ENCODE measurements around the gene TFEC.
"Not testable (repeated sequence)": the region's sequence is repeated elsewhere in the genome, so short reads cannot be mapped to it uniquely, and the experiment has no call there.

TFEC gene

DNA sequence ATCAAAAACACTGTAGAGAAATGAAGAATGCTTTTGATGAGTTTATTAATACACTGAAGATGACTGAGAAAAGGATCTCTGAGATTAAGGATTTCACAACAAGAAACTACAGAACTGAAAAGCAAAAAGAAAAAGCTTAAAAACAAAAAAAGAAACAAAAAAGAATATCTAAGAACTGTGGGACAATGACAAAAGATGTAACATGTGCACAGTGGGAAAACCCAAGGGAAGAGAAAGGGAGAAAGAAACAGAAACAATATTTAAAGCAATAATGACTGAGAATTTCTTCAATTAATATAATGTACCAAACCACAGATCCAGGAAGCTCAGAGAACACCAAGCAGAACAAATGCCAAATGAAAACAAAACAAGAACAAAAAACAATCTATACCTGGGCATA, 42.2 kb downstream of the TFEC start:
- DNase-seq (ENCODE audit: low spot score) = no peak

DNA sequence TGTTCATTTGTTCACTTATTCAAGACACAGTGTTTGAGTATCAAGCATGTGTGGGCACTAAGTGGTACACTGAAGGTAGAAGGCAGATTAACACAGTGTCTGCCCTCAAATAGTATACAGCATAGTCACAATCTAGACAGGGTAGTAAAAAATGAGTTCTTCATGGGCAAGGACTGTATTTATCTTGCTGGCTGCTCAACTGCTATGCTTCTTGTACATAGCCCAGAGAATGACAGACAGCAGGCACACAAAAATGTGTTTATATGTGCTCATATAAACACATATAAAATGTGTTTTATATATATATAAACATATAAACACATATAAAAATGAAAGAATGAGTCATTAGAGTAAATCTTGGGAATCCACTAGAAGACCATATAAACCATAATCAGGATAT, 43.1 kb downstream of the TFEC start:
- no peak for DNase-seq (ENCODE audit: low spot score)

DNA sequence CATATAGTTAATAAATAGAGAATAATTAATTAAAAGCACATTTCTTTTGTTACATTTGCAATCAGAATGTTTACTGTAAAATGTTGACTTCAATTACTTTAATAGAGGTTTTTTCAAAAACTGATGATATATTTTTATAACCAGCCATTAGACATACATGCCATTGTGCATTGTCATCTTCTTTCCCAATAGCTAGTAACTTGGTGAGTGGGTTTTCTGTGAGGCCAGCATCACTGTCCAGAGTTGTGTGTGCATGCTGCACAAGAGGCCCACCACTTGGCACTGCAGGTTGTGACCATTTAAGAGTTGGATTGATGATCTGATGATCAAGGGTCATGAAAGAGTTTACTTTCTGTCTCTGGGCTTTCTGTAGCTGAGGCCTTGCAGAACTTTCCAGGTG, 46.5 kb downstream of the TFEC start:
- no peak for DNase-seq (ENCODE audit: low spot score)

DNA sequence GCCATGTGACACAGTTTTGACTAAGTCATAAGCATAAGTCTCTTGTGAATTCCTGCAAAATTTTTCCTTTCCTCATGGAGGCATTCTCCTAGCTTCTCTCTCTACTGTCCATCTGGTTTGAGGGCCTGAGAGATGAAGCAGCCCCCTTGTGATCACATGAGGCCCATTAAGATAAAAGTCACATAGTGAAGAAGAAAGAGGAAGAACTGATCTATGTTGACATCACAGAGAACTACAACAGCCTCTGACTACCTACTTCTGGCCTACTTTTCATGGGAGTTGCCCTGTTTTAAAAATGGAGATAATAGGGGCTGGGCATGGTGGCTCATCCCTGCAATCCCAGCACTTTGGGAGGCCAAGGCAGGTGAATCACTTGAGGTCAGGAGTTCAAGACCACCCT, 50.4 kb downstream of the TFEC start:
- no peak for DNase-seq (ENCODE audit: low spot score)

DNA sequence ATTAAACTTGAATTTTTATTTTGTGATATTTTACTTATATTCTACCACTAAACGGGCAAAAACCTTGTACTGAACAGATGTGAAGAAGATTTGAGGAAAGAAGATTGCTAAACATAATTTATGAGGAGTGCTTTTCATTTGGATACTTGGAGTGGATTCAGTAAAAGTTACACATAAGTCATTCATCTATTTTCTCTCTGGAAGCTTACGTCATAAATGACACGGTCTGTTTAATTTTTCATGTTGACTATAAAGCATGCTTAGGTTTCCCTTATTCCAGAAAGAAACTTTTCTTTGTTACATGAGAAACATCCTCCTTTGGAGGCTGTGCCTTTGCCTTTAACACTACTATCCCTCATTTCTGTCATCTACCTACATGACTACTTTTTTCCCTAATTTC, 53.9 kb downstream of the TFEC start:
- no peak for DNase-seq (ENCODE audit: low spot score)

DNA sequence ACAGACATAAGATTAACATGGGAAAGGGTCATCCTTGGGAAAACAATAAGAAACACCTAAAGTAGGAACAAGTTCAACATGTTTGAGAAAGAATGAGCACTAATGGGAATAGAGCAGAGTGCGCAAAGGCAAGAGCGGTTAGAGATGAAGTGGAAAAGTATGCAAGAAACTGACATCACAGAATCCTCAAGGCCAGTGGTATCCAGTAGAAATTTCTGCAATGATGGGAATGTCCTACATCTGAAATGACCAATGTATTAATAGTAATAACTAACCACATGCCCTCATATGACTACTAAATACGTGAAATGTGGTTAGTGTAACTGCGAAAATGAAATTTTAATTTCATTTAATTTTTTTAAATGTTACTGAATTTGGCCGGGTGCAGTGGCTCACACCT, 54.8 kb downstream of the TFEC start:
- DNase-seq (ENCODE audit: low spot score) = no peak

DNA sequence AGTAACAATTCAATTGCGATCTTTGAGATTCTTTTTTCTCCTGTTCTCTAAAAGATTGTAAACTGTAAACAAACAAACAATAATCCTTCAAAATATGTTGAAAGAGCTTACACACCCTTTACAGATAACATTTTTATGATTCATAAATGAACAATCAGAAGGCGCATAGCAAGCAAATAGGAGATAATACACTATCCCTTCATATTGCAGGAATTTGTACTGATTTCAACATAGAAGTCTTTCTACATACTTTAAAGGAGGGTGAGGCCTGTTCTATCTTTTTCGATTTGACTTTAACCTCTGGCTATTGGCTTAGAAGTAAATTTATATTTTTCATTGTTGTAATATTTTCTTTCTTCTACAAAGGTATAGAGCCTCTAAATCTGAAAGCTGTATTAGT, 57.2 kb downstream of the TFEC start:
- DNase-seq (ENCODE audit: low spot score) = no peak

DNA sequence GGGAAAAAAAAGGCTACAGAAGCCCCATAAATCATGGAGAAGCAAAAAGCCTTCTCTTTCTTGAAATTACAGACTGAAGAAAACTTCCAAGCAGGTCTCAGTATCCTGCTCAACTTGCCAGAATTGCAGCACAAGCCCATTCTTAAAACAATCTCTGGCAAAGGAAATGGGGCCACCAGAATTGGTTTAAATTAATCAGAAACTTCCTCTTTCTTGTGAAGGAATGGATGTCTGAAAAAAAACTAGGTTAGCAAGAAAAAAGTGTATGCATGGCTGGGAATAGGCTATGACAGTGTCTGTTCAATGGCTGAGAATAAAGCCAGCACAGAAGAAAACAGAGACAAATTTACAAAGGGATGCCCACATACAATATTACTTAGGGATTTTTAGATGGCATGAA, 59.1 kb downstream of the TFEC start:
- DNase-seq (ENCODE audit: low spot score) = no peak

DNA sequence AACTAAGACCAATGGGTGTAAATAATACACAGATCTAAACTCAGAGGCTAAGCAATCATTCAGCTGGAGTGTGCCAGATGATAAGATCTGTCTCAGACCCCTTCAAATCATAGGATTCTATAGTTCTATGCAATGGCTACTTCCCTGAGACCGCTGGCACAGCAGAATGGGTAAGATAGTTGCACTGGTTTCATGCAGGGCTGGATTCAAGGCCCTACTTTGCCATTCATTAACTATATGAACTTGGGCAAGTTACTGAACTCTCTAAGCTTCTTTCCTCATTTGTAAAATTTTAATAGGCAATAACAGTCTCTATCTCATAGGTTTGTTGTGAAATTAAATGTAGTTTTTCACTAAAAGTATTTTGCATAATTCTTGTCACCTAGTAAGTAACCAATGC, 62.0 kb downstream of the TFEC start:
- no peak for DNase-seq (ENCODE audit: low spot score)

DNA sequence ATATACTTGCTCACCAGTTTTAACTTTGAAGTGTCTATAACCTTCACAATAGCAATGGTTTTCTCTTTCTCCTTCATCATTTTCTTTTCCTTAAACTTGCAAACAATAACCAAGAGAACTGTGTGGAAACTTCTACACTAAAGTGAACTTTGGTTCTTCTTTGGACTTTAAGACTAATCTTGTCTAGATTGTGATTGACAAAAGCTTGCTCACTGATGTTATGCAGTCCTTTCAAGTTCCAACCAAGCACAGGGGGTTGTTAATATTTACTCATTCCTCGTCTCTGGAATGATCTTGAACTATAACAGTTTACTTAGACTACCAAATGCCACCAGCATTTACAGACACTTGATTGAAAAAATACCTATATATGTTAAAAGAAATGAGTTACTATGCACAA, 62.4 kb downstream of the TFEC start:
- DNase-seq (ENCODE audit: low spot score) = no peak

DNA sequence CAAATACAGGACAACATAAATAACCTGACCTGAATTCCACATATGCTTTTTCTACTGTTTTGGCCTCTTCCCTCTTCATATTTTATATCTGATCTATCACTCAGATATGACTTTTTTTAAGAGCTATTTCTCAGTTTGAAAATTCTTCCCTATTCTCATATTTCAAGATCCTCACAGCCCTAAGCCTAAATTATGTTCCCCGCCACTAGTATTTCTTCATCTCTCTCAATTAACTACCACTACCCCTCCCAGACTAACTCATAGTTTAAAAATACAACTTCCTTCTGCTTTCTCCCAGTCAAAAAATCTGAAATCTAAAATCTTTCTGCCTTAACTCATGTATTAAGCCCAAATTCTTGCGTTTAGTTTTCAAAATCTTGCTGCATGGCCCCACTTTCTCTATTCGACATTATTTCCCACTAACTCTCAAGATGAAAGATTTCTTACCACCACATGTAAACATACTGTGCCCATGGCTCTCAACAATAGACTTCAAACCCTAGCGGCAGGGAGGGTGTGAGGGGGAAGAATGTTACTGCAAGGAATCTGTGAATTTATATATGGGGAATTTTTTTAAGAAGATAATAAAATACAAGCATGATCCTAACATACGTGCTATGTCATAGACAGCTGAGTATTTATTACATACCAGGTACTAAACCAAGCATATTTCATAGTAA, 64.6 kb downstream of the TFEC start:
- DNase-seq (ENCODE audit: low spot score) = no peak

DNA sequence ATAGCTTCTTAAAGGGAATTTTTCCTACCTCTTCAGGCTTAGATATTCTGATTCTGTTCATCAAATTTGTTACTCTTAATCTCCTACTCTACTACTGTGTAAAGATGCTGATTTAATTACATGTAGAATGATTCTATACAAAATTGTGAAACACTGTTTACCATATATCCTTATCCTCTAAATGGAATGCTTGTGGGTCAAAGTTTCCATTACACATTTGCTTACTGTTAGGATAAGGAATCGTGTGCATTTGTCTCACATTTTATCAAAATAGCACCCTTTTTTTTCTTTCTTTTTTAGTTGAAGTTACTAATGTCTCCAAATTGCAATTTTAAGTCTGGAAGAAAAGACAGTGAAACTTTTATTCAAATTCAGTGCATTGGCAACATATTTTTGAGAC, 65.3 kb downstream of the TFEC start:
- no peak for DNase-seq (ENCODE audit: low spot score)

DNA sequence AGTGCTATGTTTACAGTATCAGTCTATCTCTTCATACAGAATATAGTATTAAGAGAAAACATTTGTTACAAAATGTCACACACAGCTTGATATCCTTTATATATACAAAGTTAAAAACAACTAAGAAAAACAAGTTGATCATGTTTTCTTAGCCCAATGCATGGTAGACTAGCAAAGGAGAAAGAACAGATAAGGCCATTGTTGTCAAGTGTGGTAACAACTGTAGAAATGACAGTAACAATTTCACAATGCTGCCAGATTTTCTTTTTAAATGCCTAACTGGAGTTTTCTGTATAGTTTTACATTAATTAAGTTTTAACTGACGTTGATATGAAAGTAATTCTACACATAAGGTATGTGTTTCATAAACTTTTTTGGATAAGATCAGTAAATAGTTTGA, 65.8 kb downstream of the TFEC start:
- no peak for DNase-seq (ENCODE audit: low spot score)

DNA sequence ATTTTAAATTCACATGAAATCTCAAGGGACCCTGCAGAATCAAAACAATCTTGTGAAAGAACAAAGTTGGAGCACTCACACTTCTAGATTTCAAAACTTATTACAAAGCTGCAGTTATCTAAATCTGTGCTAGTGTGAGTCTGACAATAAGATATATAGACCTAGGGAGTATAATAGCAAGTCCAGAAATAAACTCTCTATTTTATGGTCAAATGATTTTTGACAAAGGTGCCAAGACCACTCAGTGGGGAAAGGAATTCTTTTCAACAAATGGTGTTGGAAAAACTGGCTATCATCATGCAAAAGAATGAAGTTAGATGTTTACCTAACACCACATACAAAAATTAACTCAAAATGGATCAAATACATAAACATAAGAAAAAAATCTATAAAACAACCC, 68.2 kb downstream of the TFEC start:
- DNase-seq (ENCODE audit: low spot score) = no peak

DNA sequence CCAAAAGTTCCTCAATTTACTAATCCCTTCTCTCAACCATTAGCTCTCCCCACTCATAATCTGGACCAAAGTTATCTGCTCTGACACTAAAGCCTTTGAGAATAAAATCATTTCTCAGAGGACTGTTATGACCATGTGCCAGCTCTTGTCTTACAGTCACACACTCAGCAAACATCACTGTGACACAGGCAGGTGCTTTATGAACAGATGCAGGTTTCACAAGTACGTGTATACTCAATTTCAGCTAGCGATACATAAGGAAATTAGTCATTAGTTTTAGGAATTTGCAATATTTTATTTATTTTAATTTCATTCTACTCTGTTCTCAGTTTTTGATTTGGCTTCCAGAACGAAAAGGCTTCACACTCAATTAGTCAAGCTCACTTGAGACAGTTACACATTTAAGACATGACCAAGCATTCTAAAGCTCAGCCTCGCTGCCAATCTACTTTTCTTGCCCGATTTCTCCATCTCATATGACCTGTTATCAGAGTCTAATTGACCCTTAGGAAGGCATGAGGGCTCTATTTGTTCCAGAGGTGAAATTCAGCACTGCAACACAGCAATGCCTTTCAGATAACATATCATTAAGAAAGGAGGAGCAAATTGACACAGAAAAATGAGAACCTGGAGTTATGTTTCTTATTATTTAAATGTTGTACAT, 76.8 kb downstream of the TFEC start:
- DNase-seq (ENCODE audit: low spot score) = no peak

DNA sequence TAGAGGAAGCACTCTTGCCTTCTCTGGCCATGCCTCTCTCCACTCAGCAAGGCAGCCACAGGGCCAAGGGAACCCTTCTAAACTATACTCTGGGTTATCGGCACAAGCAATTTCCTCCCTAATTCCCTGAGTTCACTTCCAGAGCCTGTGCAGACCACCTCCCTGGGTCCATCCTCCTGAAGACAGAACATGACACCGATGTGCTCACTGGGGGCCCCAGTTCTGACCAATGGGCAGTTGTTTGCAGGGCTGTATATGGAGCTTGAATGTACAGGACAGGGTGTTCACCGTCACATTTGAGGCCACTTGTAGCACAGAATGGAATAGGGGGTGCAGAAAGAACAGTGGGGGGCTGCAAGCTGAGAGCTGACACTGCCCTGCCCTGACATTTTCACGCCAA, 77.7 kb downstream of the TFEC start:
- DNase-seq (ENCODE audit: low spot score) = no peak

DNA sequence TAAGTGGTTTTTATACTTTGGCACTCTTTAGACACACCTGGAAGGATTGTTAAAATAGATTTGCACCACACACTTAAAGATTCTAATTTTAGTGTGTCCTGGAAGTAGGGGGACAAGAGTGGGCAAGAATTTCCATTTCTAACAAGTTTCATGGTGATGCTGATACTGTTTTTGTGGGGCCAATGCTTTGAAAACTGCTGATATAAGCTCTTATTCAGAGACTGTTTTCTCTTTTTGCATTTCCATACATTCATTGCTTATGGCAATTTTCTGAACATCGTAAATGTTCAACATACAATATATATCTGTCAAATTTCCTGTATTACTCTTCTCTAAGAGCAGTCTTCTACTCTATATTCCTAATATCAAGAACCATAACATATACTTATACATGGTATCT, 79.0 kb downstream of the TFEC start:
- DNase-seq (ENCODE audit: low spot score) = no peak

DNA sequence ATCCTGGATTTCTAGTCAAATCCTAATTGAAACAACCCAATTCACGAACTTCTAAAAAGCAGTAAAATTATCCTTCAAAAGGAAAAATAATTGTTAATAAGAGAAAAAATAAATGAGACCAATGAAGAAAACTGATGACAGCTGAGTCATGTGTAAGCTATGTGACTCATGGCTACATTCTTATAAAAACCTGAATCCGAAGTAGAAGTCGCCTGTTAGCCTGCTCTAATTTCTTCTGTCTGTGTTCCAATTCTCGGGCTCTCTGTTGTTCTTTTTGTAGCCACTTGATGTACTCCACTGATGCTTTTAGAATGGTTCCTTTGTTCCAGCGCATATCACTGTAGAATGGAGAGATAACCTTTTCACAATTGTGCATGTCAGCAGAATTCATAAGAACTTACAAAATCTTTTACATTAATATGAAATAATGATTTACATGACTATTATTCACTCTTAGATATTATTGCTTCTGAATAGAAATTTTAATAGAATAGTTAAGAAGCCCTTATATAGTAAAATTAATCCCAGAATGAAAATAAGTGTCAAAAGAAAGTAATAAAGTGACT, 88.8 kb downstream of the TFEC start:
- DNase-seq (ENCODE audit: low spot score) = no peak

DNA sequence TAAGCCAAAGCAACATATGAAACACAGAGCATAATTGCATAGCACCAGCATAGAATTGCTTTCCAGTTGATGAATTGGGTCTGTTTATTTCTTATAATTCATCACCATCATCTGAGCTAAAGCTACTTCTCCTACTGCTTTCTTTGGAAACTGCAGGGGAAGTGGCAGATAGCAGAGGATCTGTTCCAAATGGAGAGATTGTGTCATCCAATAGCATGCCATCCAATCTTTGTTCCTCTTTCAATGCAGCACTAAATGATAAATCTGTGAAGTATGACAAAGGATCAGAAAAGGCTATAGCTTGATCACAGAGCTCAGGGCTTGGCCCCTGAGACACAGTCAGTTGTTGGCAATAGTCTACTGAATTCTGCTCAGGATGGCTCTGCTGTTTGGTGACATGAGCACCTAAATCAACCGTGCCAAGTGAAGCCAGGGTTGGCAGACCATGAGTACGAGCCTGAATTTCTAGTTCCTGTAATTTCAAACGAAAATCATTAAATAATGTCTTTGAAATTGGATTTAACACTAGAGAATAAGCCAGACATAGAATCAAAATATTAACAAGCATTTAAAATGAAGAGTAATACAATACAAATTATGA, 90.0 kb downstream of the TFEC start:
- DNase-seq (ENCODE audit: low spot score) = no peak

DNA sequence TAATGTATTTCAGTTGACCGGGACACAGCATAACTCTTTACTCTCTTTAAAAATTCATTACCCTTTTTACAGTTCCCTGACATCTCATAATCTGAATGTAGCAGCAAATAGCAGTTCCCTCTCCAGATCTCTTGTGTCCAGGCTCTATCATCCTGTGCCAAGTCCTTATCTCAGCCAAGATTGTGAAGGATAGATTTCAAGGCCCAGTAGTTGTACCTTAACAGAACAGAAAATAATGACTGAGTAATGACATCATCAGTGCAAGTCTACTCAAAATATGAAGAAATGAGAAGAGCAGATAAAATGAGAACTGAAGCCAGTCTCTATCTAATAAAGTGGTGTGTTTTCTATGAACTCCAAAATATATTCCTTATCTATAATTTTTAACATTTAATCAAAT, 92.6 kb downstream of the TFEC start:
- no peak for DNase-seq (ENCODE audit: low spot score)

DNA sequence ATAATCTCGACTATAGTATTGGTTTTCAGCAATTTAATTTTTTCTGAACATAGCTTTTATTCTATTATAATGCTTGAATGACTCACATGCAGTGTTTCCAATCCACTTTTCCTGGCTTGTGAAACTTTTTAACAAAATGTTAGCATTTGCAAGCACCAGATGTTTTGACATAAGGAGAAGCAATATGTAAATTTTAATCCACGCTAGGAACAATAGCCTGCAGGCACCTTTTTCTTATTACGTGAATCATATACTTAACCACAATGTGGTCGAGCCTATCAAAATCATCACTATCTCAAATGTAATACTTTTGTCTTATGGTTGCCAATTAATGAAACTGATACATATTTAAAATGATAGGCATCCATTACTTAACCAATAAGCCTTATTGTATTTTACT, 97.1 kb downstream of the TFEC start:
- no peak for DNase-seq (ENCODE audit: low spot score)

DNA sequence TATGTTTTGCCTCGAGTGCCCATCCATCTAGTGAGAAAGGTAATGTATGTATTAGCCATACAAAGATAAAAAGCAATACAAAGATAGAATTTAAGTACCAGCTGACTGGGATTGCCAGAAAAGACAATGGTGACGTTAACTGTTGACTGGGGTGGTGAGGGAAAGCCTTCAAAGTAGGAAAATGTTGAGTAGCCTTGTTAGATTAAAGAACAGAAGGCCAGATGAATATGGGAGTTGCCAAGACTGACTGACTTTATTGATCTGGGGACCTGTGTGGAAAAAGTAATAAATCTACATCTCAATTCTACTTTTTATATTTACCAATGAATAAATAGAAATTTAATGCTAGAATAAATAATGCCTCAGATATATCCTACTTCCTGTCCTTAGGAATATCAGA, 97.7 kb downstream of the TFEC start:
- no peak for DNase-seq (ENCODE audit: low spot score)

DNA sequence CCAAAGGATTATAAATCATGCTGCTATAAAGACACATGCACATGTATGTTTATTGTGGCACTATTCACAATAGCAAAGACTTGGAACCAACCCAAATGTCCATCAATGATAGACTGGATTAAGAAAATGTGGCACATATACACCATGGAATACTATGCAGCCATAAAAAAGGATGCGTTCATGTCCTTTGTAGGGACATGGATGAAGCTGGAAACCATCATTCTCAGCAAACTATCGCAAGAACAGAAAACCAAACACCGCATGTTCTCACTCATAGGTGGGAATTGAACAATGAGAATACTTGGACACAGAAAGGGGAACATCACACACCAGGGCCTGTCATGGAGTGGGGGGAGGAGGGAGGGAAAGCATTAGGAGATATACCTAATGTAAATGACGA, 100.4 kb downstream of the TFEC start:
- DNase-seq (ENCODE audit: low spot score) = not testable (repeated sequence)

All from SK-N-DZ (cell line).